Measurements from ENCODE around the gene LAMTOR3. TPM values are rescaled to one million over a fixed set of nuclear protein-coding genes. Genes with fewer than 3 reads are reported as not detected.
A peak's percentile ranks its signal among the peaks of the same experiment; 100 is the strongest.

The LAMTOR3 gene
- total and polyA plus RNA-seq, 10 of the 15 experiments (the other 5 are each of a cell fraction or from before 2014, with no cell fraction given), result 30.1 to 120 (median 65.5) TPM

- Histone ChIP-seq H3K27ac (ENCODE audit: control insufficient read depth, insufficient read depth) (no peak overlapping the region), H3K9ac (ENCODE audit: control insufficient read depth, insufficient read depth, low read length) (no peak overlapping the region), H3K4me2 (ENCODE audit: control insufficient read depth, insufficient read depth) (no peak overlapping the region), H3K36me3 (ENCODE audit: control insufficient read depth in 2 of 2, insufficient read depth in 2 of 2, low read length in 1 of 2) (peaks cover 0 to 17% of the 10 kb centered on the region in 2 experiments; a peak in 2 of 4 replicates), H3K4me1 (ENCODE audit: control insufficient read depth, insufficient read depth, low read length) (no peaks in the 10 kb centered on the region), H2AFZ (ENCODE audit: control insufficient read depth, low read depth, low read length) (no peak overlapping the region), H3K4me3 (no peak overlapping the region), H3K27me3 (replicated peaks in 1 of 2; ENCODE audit: control insufficient read depth in 2 of 2, insufficient read depth in 2 of 2, low read length in 1 of 2) (no peaks in the 10 kb centered on the region), H3K79me2 (ENCODE audit: control insufficient read depth, insufficient read depth, low read length) (peaks cover 69% of the 10 kb centered on the region), H3K9me3 (replicated peaks; ENCODE audit: control insufficient read depth, insufficient read depth, low read length) (peaks cover 29% of the 10 kb centered on the region), H4K20me1 (ENCODE audit: control insufficient read depth, insufficient read depth) (no peaks in the 10 kb centered on the region)
- SMC1A ChIA-PET (ENCODE audit: uncharacterized antibody, unreplicated experiment), result interaction anchor here (2.4 kb wide), 1 partner anchor 7 kb away, joined by 7 read pairs; no protein-coding TSS in a partner anchor
- CTCF ChIA-PET, result interaction anchor here (1.4 to 1.5 kb wide), 2 partner anchors 12 to 123 kb away, joined by 3 to 6 read pairs; no protein-coding TSS in a partner anchor
- FAIRE-seq (no peak), DNase-seq (ENCODE audit: low read depth, low spot score) (no peak), ATAC-seq (no peak)
- in situ Hi-C loops (cut with MboI) (loop anchor here (25.0 kb wide), 1 partner anchor 848 kb away; the partner anchor contains the start of gene ADH5), intact Hi-C loops (cut with micrococcal nuclease; ENCODE audit: unreplicated experiment) (no loop called here)
- POLR2A ChIA-PET, result no interaction called here
- RAD21 ChIA-PET (ENCODE audit: unreplicated experiment), result interaction anchor here (2.1 kb wide), 1 partner anchor 12 kb away, joined by 5 read pairs; the partner anchor contains the start of gene DNAJB14
- BruUV-seq (replicated peaks), result no TSS peak
- TF ChIP-seq LARP7 (IDR thresholded peaks at IDR 0.05) (no peak), RELB (IDR thresholded peaks at IDR 0.05; ENCODE audit: low read depth) (peak; percentile 59; the same call in 1 of the 2 replicates), RAD21 (IDR thresholded peaks at IDR 0.05; ENCODE audit: insufficient read depth, low read depth, low read length) (no peak), NBN (IDR thresholded peaks at IDR 0.05) (0 out of 2 replicates have a peak, but pooled peaks have one; percentile 18), CBX3 (IDR thresholded peaks at IDR 0.05; ENCODE audit: borderline replicate concordance, low read depth) (no peak), SMAD5 (IDR thresholded peaks at IDR 0.05; ENCODE audit: low read depth) (no peak)
Measured at GRCh38 chr4:99934891-99935290, 40.7 kb upstream of the LAMTOR3 start.

Data from GM12878 (cell line).